Liver (tissue), 9 donors: Measurements from ENCODE around the gene LPCAT1. TPM values are rescaled to one million over a fixed set of nuclear protein-coding genes. Genes with fewer than 3 reads are reported as not detected.

Experiments
- DNase-seq: peaks from one replicate; pipeline ENCODE4 v3.0.0-alpha.2; 2017; ENCODE audit warnings: low spot score
- H3K27ac ChIP-seq, 2 donors: one replicate each; pipeline ENCODE4 v1.7.0; 2013; ENCODE audit warnings: inconsistent platforms in 2 of 2, low read length in 2 of 2, control low read depth in 1 of 2, low read depth in 1 of 2, mild to moderate bottlenecking in 1 of 2
- H3K27me3 ChIP-seq, 4 donors: one replicate each; pipeline versions ENCODE4 v1.6.1 to v1.7.0; 2013; ENCODE audit warnings: low read length in 3 of 4, inconsistent platforms in 1 of 4, mild to moderate bottlenecking in 1 of 4, moderate library complexity in 1 of 4; ENCODE audit not compliant: control insufficient read depth in 4 of 4, insufficient read depth in 4 of 4
- H3K36me3 ChIP-seq, 4 donors: one replicate each; pipeline versions ENCODE4 v1.6.1 to v1.7.0; 2013; ENCODE audit warnings: low read length in 3 of 4, mild to moderate bottlenecking in 3 of 4, low read depth in 1 of 4, moderate library complexity in 1 of 4; ENCODE audit not compliant: control insufficient read depth in 4 of 4, insufficient read depth in 3 of 4
- H3K4me1 ChIP-seq, 4 donors: one replicate each; pipeline versions ENCODE4 v1.6.1 to v1.7.0; 2013; ENCODE audit warnings: low read length in 3 of 4, mild to moderate bottlenecking in 3 of 4, moderate library complexity in 1 of 4; ENCODE audit not compliant: control insufficient read depth in 4 of 4, insufficient read depth in 4 of 4
- H3K4me3 ChIP-seq, 3 donors: one replicate each; pipeline versions ENCODE4 v1.6.1 to v1.7.0; 2013; ENCODE audit warnings: low read length in 3 of 3, control low read depth in 1 of 3, low read depth in 1 of 3, mild to moderate bottlenecking in 1 of 3
- H3K9ac ChIP-seq, 2 donors: one replicate each; pipeline ENCODE4 v1.7.0; 2013; ENCODE audit warnings: low read length in 2 of 2, mild to moderate bottlenecking in 2 of 2, moderate library complexity in 2 of 2, control low read depth in 1 of 2, low read depth in 1 of 2
- H3K9me3 ChIP-seq, 4 donors: one replicate each; pipeline versions ENCODE4 v1.6.1 to v1.7.0; 2013; ENCODE audit warnings: low read length in 3 of 4; ENCODE audit not compliant: control insufficient read depth in 4 of 4
- ATF3 ChIP-seq: IDR thresholded peaks from 2 replicates; pipeline ENCODE4 v1.6.1; 2016; ENCODE audit warnings: antibody characterized with exemption
- CTCF ChIP-seq: fragments of 150-350 bp; IDR thresholded peaks from 2 replicates; pipeline ENCODE4 v1.5.1; 2017; ENCODE audit warnings: improper control_type of control experiment, low read depth, low read length; ENCODE audit not compliant: missing input control
- EGR1 ChIP-seq, 2 donors: IDR thresholded peaks; 2 replicates each; pipeline ENCODE4 v1.6.1; 2016 to 2018; ENCODE audit warnings: antibody characterized with exemption in 2 of 2, low read depth in 2 of 2
- FOXA1 ChIP-seq: IDR thresholded peaks from 2 replicates; pipeline ENCODE4 v1.6.1; 2016; ENCODE audit warnings: antibody characterized with exemption
- FOXA2 ChIP-seq: IDR thresholded peaks from 2 replicates; pipeline ENCODE4 v1.6.1; 2016; ENCODE audit warnings: antibody characterized with exemption
- GABPA ChIP-seq, 2 donors: IDR thresholded peaks in 1 of 2; conservative IDR thresholded peaks in 1 of 2; 2 replicates each; pipeline ENCODE4 v1.6.1; 2016; ENCODE audit warnings: antibody characterized with exemption in 2 of 2, mild to moderate bottlenecking in 1 of 2, moderate library complexity in 1 of 2
- HNF4A ChIP-seq, 2 donors: conservative IDR thresholded peaks; 2 replicates each; pipeline ENCODE4 v1.6.1; 2016; ENCODE audit warnings: antibody characterized with exemption in 2 of 2, mild to moderate bottlenecking in 2 of 2
- HNF4G ChIP-seq: IDR thresholded peaks from 2 replicates; pipeline ENCODE4 v1.6.1; 2016; ENCODE audit warnings: antibody characterized with exemption
- JUND ChIP-seq, 2 donors: IDR thresholded peaks; 2 replicates each; pipeline ENCODE4 v1.6.1; 2016; ENCODE audit warnings: antibody characterized with exemption in 2 of 2
- MAX ChIP-seq: IDR thresholded peaks from 2 replicates; pipeline ENCODE4 v1.6.1; 2016; ENCODE audit warnings: antibody characterized with exemption
- NR2F2 ChIP-seq: IDR thresholded peaks from 2 replicates; pipeline ENCODE4 v1.6.1; 2016; ENCODE audit warnings: antibody characterized with exemption
- RAD21 ChIP-seq, 2 donors: IDR thresholded peaks; 2 replicates each; pipeline ENCODE4 v1.6.1; 2016; ENCODE audit warnings: antibody characterized with exemption in 2 of 2, mild to moderate bottlenecking in 2 of 2
- REST ChIP-seq: IDR thresholded peaks from 2 replicates; pipeline ENCODE4 v1.6.1; 2016; ENCODE audit warnings: antibody characterized with exemption, mild to moderate bottlenecking
- RXRA ChIP-seq, 2 donors: IDR thresholded peaks; 2 replicates each; pipeline ENCODE4 v1.6.1; 2017 to 2018; ENCODE audit warnings: antibody characterized with exemption in 2 of 2, mild to moderate bottlenecking in 1 of 2
- SP1 ChIP-seq: IDR thresholded peaks from 2 replicates; pipeline ENCODE4 v1.6.1; 2018; ENCODE audit warnings: antibody characterized with exemption, mild to moderate bottlenecking
- TAF1 ChIP-seq: conservative IDR thresholded peaks from 2 replicates; pipeline ENCODE4 v1.6.1; 2016; ENCODE audit warnings: antibody characterized with exemption, mild to moderate bottlenecking
- YY1 ChIP-seq: IDR thresholded peaks from 2 replicates; pipeline ENCODE4 v1.6.1; 2016; ENCODE audit warnings: antibody characterized with exemption, mild to moderate bottlenecking
- ZBTB33 ChIP-seq: IDR thresholded peaks from 2 replicates; pipeline ENCODE4 v1.6.1; 2016; ENCODE audit warnings: antibody characterized with exemption
- WGBS: extraction: QIAGEN DNeasy Blood & Tissue Kit; methylation state at CpG from one replicate; pipeline ENCODE4 v1.1.7; 2013; 5-methylcytosine and 5-hydroxymethylcytosine counted together
- polyA plus RNA-seq, 2 donors: library from polyadenylated mRNA; stranded (reverse) in 1 of 2; unstranded in 1 of 2; fragments of 200-250 nt in 1 of 2; fragments of >200 nt in 1 of 2; fragmentation: Nextera tagmentation in 1 of 2; extraction: Ambion mirVana in 1 of 2; gene quantifications; one replicate each; pipeline versions ENCODE4 v1.2.1 to v1.2.3, GENCODE V29; 2013 to 2015
- total RNA-seq, 2 donors: library from RNA; depleted of rRNA; stranded (reverse); fragments of >200 nt; gene quantifications; one replicate each; pipeline ENCODE4 v1.2.3, GENCODE V29; 2014
- donor health status: healthy.
- donor health status: healthy.
- donor health status: healthy.
- donor health status: healthy.
- donor health status: healthy.

Gene LPCAT1
- total and polyA plus RNA-seq, 4 donors: 1.5 to 12.8 (median 9.9) TPM

- Histone ChIP-seq H3K27me3 (no peaks in the 10 kb centered on the region), H3K4me3 (no peak overlapping the region), H3K36me3 (peaks cover 0 to 4% (median 1%) of the 10 kb centered on the region in 4 donors), H3K9me3 (no peaks in the 10 kb centered on the region), H3K9ac (no peak overlapping the region), H3K27ac (no peak overlapping the region), H3K4me1 (peaks cover 0 to 2% (median 0%) of the 10 kb centered on the region in 4 donors)
- 96% methylated on average over 13 of the region's 13 CpGs for WGBS
- TF ChIP-seq GABPA (IDR thresholded peaks at IDR 0.05 in 1 of 2, conservative IDR thresholded peaks at IDR 0.05 in 1 of 2) (no peak), FOXA2 (no peak), RXRA (IDR thresholded peaks at IDR 0.05) (no peak), TAF1 (no peak), HNF4G (no peak), JUND (IDR thresholded peaks at IDR 0.05) (no peak), REST (no peak), YY1 (no peak), ZBTB33 (no peak), FOXA1 (no peak), ATF3 (no peak), RAD21 (IDR thresholded peaks at IDR 0.05) (no peak), SP1 (no peak), NR2F2 (no peak), CTCF (no peak), EGR1 (IDR thresholded peaks at IDR 0.05; ENCODE audit: low read depth in 2 of 2) (no peak), HNF4A (conservative IDR thresholded peaks at IDR 0.05) (no peak), MAX (no peak)
- no peak for DNase-seq
Observed at GRCh38 chr5:1486271-1486670, 37.5 kb downstream of the LPCAT1 start.
